Camera-type eye (tissue), 1 donor: ENCODE measurements around the gene CNN3. TPM values are rescaled to one million over a fixed set of nuclear protein-coding genes. Genes with fewer than 3 reads are reported as not detected.

Experiments
- total RNA-seq: library from RNA; depleted of rRNA; stranded (reverse); fragments of >200 nt; gene quantifications from one replicate; pipeline ENCODE4 v1.2.3, GENCODE V29; 2014

Gene CNN3
- 279 TPM for total RNA-seq

GRCh38 chr1:94926915-94927404 is at the start of gene CNN3:
Gene CNN3 (minus strand): TSS chr1:94927110. CDS start chr1:94926894, 216 bp downstream.

Other genes with a start within 250 kb of the CNN3 start
- gene SLC44A3, start 106.8 kb downstream of the CNN3 start, total RNA-seq, result 5.6 TPM
- 4.1 TPM for gene ALG14, start 145.8 kb upstream of the CNN3 start, total RNA-seq
- gene TLCD4, start 190.2 kb upstream of the CNN3 start, total RNA-seq, result 13.1 TPM